Gastroesophageal sphincter (tissue), 4 donors: ENCODE data around the gene KCNJ3. TPM values are rescaled to one million over a fixed set of nuclear protein-coding genes. Genes with fewer than 3 reads are reported as not detected.

Experiments
- ATAC-seq: fragments of 150-250 bp; one replicate; pipeline ENCODE4 v1.9.1; 2016; ENCODE audit warnings: mild to moderate bottlenecking, moderate library complexity
- H3K27ac ChIP-seq, 4 donors: fragments of 200-600 bp; sonication (generic) in 3 of 4; 1 replicate in 3 of 4; 2 replicates in 1 of 4; pipeline ENCODE4 v1.5.1; 2016 to 2019
- H3K27me3 ChIP-seq: fragments of 200-600 bp; sonication (generic); one replicate; pipeline ENCODE4 v1.5.1; 2019
- H3K36me3 ChIP-seq, 2 donors: fragments of 200-600 bp; sonication (generic); one replicate each; pipeline ENCODE4 v1.5.1; 2019; ENCODE audit warnings: control low read depth in 1 of 2
- H3K4me1 ChIP-seq, 3 donors: fragments of 200-600 bp; sonication (generic); 1 replicate in 2 of 3; 2 replicates in 1 of 3; pipeline ENCODE4 v1.5.1; 2016 to 2019; ENCODE audit warnings: control low read depth in 2 of 3
- H3K4me3 ChIP-seq, 2 donors: fragments of 200-600 bp; sonication (generic); one replicate each; pipeline ENCODE4 v1.5.1; 2019; ENCODE audit warnings: mild to moderate bottlenecking in 1 of 2, moderate library complexity in 1 of 2
- H3K9me3 ChIP-seq, 3 donors: fragments of 200-600 bp; sonication (generic); one replicate each; pipeline ENCODE4 v1.5.1; 2017 to 2019; ENCODE audit warnings: control low read depth in 2 of 3
- CTCF ChIP-seq, 4 experiments: fragments of 200-600 bp in 2 of 4; fragments of 450-650 bp in 2 of 4; sonication (generic) in 1 of 4; IDR thresholded peaks; one replicate each; pipeline ENCODE4 v1.5.1; 2017 to 2019; ENCODE audit warnings: antibody characterized with exemption in 4 of 4, mild to moderate bottlenecking in 2 of 4, moderate library complexity in 2 of 4
- EP300 ChIP-seq: sonication (generic); formaldehyde crosslinking; IDR thresholded peaks from one replicate; pipeline ENCODE4 v1.6.1; 2017; ENCODE audit warnings: antibody characterized with exemption, mild to moderate bottlenecking
- POLR2A ChIP-seq, 2 donors: fragments of 450-650 bp; IDR thresholded peaks; one replicate each; pipeline ENCODE4 v1.6.1; 2017; ENCODE audit warnings: antibody characterized with exemption in 2 of 2, mild to moderate bottlenecking in 2 of 2, moderate library complexity in 1 of 2
- POLR2AphosphoS5 ChIP-seq: sonication (generic); formaldehyde crosslinking; IDR thresholded peaks from one replicate; pipeline ENCODE4 v1.6.1; 2017; ENCODE audit warnings: antibody characterized with exemption
- WGBS, 2 donors: methylation state at CpG; one replicate each; pipeline ENCODE4 v1.1.5; 2018; ENCODE audit warnings: low coverage in 1 of 2; 5-methylcytosine and 5-hydroxymethylcytosine counted together
- total RNA-seq, 4 donors: library from RNA; depleted of rRNA; stranded (reverse); fragments of >200 nt; gene quantifications; one replicate each; pipeline ENCODE4 v1.1.0, GENCODE V29; 2016

The KCNJ3 gene
- total RNA-seq, 4 donors from 2014 or later: 0.94 to 5.3 (median 1.5) TPM

- TF ChIP-seq CTCF (IDR thresholded peaks at IDR 0.05) (no peak), POLR2A (IDR thresholded peaks at IDR 0.05) (no peak), POLR2AphosphoS5 (no peak), EP300 (no peak)
- Histone ChIP-seq H3K4me3 (no peak overlapping the region), H3K4me1 (no peaks in the 10 kb centered on the region), H3K36me3 (no peaks in the 10 kb centered on the region), H3K27me3 (no peaks in the 10 kb centered on the region), H3K9me3 (no peaks in the 10 kb centered on the region), H3K27ac (no peak overlapping the region)
- ATAC-seq: no peak
- WGBS, 2 donors: 68 to 77% methylated on average over 2 of the region's 2 CpGs
Measured at GRCh38 chr2:154837035-154837434, 138.5 kb downstream of the KCNJ3 start.

- TF ChIP-seq POLR2AphosphoS5 (no peak), CTCF (IDR thresholded peaks at IDR 0.05) (no peak), EP300 (no peak), POLR2A (IDR thresholded peaks at IDR 0.05) (no peak)
- Histone ChIP-seq H3K9me3 (no peaks in the 10 kb centered on the region), H3K4me1 (no peaks in the 10 kb centered on the region), H3K36me3 (no peaks in the 10 kb centered on the region), H3K27me3 (no peaks in the 10 kb centered on the region), H3K27ac (no peak overlapping the region), H3K4me3 (no peak overlapping the region)
- no peak for ATAC-seq
- WGBS, 2 donors: 83% methylated on average over 1 of the region's 7 CpGs; no CpG with 5 or more reads in 1 of the 2 donors
Measured at GRCh38 chr2:154844513-154844912, 146.0 kb downstream of the KCNJ3 start.

GRCh38 chr2:154846842-154847241 lies 148.3 kb downstream of the KCNJ3 start:
- Histone ChIP-seq H3K27ac (no peak overlapping the region), H3K4me1 (no peaks in the 10 kb centered on the region), H3K27me3 (no peaks in the 10 kb centered on the region), H3K36me3 (no peaks in the 10 kb centered on the region), H3K4me3 (no peak overlapping the region), H3K9me3 (no peaks in the 10 kb centered on the region)
- ATAC-seq: no peak
- TF ChIP-seq POLR2AphosphoS5 (no peak), CTCF (IDR thresholded peaks at IDR 0.05) (no peak), POLR2A (IDR thresholded peaks at IDR 0.05) (no peak), EP300 (no peak)
- WGBS, 2 donors: 0 to 4% methylated on average over 1 of the region's 1 CpG

GRCh38 chr2:154849482-154849881 lies 151.0 kb downstream of the KCNJ3 start:
- Histone ChIP-seq H3K36me3 (no peaks in the 10 kb centered on the region), H3K4me3 (no peak overlapping the region), H3K9me3 (no peaks in the 10 kb centered on the region), H3K27ac (no peak overlapping the region), H3K27me3 (no peaks in the 10 kb centered on the region), H3K4me1 (no peaks in the 10 kb centered on the region)
- 57 to 60% methylated on average over 3 of the region's 3 CpGs for WGBS, 2 donors
- ATAC-seq: no peak
- TF ChIP-seq CTCF (IDR thresholded peaks at IDR 0.05): no peak
- no peak for TF ChIP-seq POLR2AphosphoS5
- no peak for TF ChIP-seq POLR2A (IDR thresholded peaks at IDR 0.05)

GRCh38 chr2:154850532-154850931 lies 152.0 kb downstream of the KCNJ3 start:
- no peaks in the 10 kb centered on the region for H3K4me1 ChIP-seq
- H3K9me3 ChIP-seq: no peaks in the 10 kb centered on the region
- TF ChIP-seq POLR2AphosphoS5 (no peak), EP300 (no peak), POLR2A (IDR thresholded peaks at IDR 0.05) (no peak), CTCF (IDR thresholded peaks at IDR 0.05) (no peak)
- H3K4me3 ChIP-seq: no peak overlapping the region
- ATAC-seq: no peak
- no peaks in the 10 kb centered on the region for H3K27me3 ChIP-seq
- H3K27ac ChIP-seq: no peak overlapping the region
- no peaks in the 10 kb centered on the region for H3K36me3 ChIP-seq
